ENCODE results near the gene ERG. TPM values are rescaled to one million over a fixed set of nuclear protein-coding genes. Genes with fewer than 3 reads are reported as not detected.

Gene ERG
- total RNA-seq, 3 donors from 2014 or later (not counting 1 experiment from before 2014, with no cell fraction given) = 0.36 to 0.58 TPM; not detected in 1

GRCh38 chr21:38351176-38351959 is 146.9 kb downstream of the ERG start:
- Histone ChIP-seq H3K27me3 (ENCODE audit: control insufficient read depth, insufficient read depth, low read length) (no peaks in the 10 kb centered on the region), H3K36me3 (ENCODE audit: control insufficient read depth, insufficient read depth, low read length) (no peaks in the 10 kb centered on the region), H3K27ac (ENCODE audit: low read length) (no peak overlapping the region), H3K4me1 (ENCODE audit: control insufficient read depth, insufficient read depth, low read length) (peaks cover 6% of the 10 kb centered on the region), H3K9me3 (ENCODE audit: control insufficient read depth, insufficient read depth, low read length) (no peaks in the 10 kb centered on the region), H3K4me3 (ENCODE audit: low read length) (no peak overlapping the region)
- no peaks in the 10 kb centered on the region for H3K9me3 Mint-ChIP-seq
- DNase-seq = no peak
- 93% methylated on average over 16 of the region's 16 CpGs for WGBS (ENCODE audit: insufficient coverage)
- ATAC-seq = no peak
- intact Hi-C loops (cut with micrococcal nuclease) = loop anchor here (10.0 kb wide), 1 partner anchor 677 kb away; no protein-coding TSS in a partner anchor
- H3K27ac Mint-ChIP-seq = no peak overlapping the region
- peaks cover 16 to 22% of the 10 kb centered on the region in 2 donors for H3K27me3 Mint-ChIP-seq (ENCODE audit: low read depth in 2 of 2)
- H3K4me3 Mint-ChIP-seq = no peak overlapping the region
- no peaks in the 10 kb centered on the region for H3K36me3 Mint-ChIP-seq
- TF ChIP-seq CTCF (IDR thresholded peaks at IDR 0.05) = no peak
- H3K4me1 Mint-ChIP-seq = no peaks in the 10 kb centered on the region

GRCh38 chr21:38350684-38351083 is 147.6 kb downstream of the ERG start:
- Mint-ChIP-seq H3K36me3 (no peaks in the 10 kb centered on the region), H3K27me3 (ENCODE audit: low read depth in 2 of 2) (peaks cover 16 to 23% of the 10 kb centered on the region in 2 donors), H3K4me3 (no peak overlapping the region), H3K9me3 (no peaks in the 10 kb centered on the region), H3K4me1 (no peaks in the 10 kb centered on the region), H3K27ac (no peak overlapping the region)
- no peaks in the 10 kb centered on the region for H3K36me3 ChIP-seq (ENCODE audit: control insufficient read depth, insufficient read depth, low read length)
- 90% methylated on average over 3 of the region's 3 CpGs for WGBS (ENCODE audit: insufficient coverage)
- intact Hi-C loops (cut with micrococcal nuclease) = loop anchor here (10.0 kb wide), 1 partner anchor 676 kb away; no protein-coding TSS in a partner anchor
- DNase-seq (no peak), ATAC-seq (no peak)
- TF ChIP-seq CTCF (IDR thresholded peaks at IDR 0.05) = no peak
- no peak overlapping the region for H3K4me3 ChIP-seq (ENCODE audit: low read length)
- H3K4me1 ChIP-seq (ENCODE audit: control insufficient read depth, insufficient read depth, low read length) = peaks cover 3% of the 10 kb centered on the region
- no peaks in the 10 kb centered on the region for H3K9me3 ChIP-seq (ENCODE audit: control insufficient read depth, insufficient read depth, low read length)
- no peaks in the 10 kb centered on the region for H3K27me3 ChIP-seq (ENCODE audit: control insufficient read depth, insufficient read depth, low read length)
- H3K27ac ChIP-seq (ENCODE audit: low read length) = no peak overlapping the region

- WGBS (ENCODE audit: insufficient coverage) = 96% methylated on average over 2 of the region's 2 CpGs
- Histone ChIP-seq H3K27me3 (ENCODE audit: control insufficient read depth, insufficient read depth, low read length) (no peaks in the 10 kb centered on the region), H3K9me3 (ENCODE audit: control insufficient read depth, insufficient read depth, low read length) (no peaks in the 10 kb centered on the region), H3K4me3 (ENCODE audit: low read length) (no peak overlapping the region), H3K27ac (ENCODE audit: low read length) (no peak overlapping the region), H3K4me1 (ENCODE audit: control insufficient read depth, insufficient read depth, low read length) (peaks cover 3% of the 10 kb centered on the region), H3K36me3 (ENCODE audit: control insufficient read depth, insufficient read depth, low read length) (no peaks in the 10 kb centered on the region)
- no peak for TF ChIP-seq CTCF (IDR thresholded peaks at IDR 0.05)
- H3K9me3 Mint-ChIP-seq = no peaks in the 10 kb centered on the region
- H3K27ac Mint-ChIP-seq = no peak overlapping the region
- intact Hi-C loops (cut with micrococcal nuclease) = loop anchor here (10.0 kb wide), 1 partner anchor 675 kb away; no protein-coding TSS in a partner anchor
- H3K4me1 Mint-ChIP-seq = no peaks in the 10 kb centered on the region
- peaks cover 14 to 22% of the 10 kb centered on the region in 2 donors for H3K27me3 Mint-ChIP-seq (ENCODE audit: low read depth in 2 of 2)
- no peaks in the 10 kb centered on the region for H3K36me3 Mint-ChIP-seq
- no peak overlapping the region for H3K4me3 Mint-ChIP-seq
- DNase-seq (no peak), ATAC-seq (no peak)
Measured at GRCh38 chr21:38349977-38350376, 148.3 kb downstream of the ERG start.

Data from natural killer cell (primary cell).